TTC549 (cell line): Measurements from ENCODE around the gene TMEM128.
"Not testable (repeated sequence)": the region's sequence is repeated elsewhere in the genome, so short reads cannot be mapped to it uniquely, and the experiment has no call there.

Experiments
- FAIRE-seq: peaks from 2 replicates; lab custom pipeline; 2012; peaks lifted over from hg19 to GRCh38; lab: Jason Lieb, UNC

Gene TMEM128

DNA sequence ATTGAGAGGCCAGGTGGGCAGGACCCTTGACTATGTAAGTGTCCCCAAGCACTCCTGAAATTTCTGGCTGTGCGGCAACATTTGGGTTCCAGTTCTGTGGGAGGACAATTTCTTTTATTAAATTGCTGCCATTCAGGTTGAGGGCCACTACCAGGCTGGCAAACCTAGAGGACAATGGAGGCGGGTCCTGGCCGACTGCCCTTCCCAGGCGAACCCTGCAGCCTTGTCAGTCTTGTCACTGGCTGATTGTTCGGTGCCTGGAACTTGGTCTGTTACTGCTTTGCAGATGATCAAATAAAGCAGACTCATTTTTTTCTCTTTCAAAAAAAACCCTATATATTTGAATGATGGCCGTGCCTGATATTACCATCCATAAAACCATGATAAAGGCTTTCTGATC lies 6.6 kb upstream of the TMEM128 start:
- no peak for FAIRE-seq

DNA sequence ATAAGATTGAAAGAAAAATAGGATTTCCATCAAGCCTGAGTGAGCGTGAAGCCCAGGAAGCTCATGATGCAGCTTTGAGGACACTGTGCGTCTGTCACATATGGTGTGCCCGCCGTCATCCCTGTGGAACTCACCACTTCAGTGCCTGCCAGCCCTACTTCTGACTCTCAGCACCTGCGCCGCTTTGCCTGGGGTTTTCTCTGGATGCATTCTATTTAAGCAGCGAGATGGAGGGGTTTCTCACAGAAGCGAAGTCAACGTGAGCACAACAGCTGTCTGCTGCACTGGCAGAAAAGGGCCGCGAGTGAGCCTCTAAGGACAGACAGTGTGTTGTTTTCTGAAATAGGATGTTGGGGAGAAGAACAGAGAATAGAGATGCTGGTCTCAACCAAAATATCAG lies 6.2 kb upstream of the TMEM128 start:
- FAIRE-seq: no peak

DNA sequence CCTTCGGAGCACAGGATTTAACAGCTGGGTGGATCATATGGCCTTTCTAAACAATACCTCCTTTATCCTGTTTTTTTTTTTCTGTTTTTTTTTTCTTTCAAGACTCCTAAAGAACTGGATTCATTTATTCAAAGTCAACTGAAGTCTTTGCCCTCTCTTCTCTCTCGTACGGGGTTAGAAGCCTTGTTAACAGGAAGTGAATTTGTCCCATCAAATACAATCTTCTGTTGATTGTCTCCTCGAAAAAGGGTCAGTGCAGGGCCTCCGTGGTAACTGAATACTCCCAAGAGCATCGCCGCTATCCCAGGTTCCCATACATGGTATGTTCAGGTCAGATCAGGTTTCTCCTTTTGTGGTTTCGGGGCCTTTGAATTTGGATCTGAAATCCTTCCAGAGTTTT lies 1.8 kb upstream of the TMEM128 start:
- no peak for FAIRE-seq

- not testable (repeated sequence) for FAIRE-seq
Observed at GRCh38 chr4:4249342-4249741, 1.3 kb upstream of the TMEM128 start.

DNA sequence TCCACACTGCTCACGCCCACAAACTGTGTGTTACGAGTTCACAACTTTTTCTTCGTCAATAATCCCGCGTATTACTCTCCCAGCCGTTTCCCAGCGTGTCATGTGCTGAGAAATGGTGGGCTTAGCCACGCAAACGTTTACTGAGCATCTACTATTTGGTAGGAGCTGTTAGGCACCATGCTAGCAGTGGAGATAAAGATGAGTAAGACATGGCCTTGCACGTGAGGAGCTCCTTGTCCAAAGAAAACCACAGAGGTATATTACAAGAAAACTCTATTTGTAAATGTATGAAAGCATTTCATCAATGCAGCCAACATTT lies 821 bp upstream of the TMEM128 start:
- no peak for FAIRE-seq

- FAIRE-seq: no peak
Observed at GRCh38 chr4:4247696-4248028, 361 bp downstream of the TMEM128 start.

DNA sequence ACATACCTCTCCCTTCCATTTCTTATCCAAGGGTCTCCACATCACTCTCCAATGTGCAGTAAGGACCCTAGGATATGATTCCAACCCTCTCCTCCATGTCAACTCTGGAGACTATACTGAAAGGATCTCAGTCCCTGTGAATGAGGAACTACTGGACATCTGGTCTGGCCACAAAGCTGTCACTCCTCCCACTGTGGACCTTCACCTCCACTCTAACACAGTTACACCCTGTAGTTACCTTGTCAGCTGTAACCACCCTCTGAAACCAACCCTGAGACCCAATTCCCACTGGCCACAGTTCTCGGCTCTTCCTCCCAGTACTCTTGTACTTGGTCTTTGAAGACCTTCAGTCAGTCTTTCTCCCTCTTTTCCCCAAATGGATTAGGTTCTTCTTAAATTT lies 2.9 kb downstream of the TMEM128 start:
- no peak for FAIRE-seq

DNA sequence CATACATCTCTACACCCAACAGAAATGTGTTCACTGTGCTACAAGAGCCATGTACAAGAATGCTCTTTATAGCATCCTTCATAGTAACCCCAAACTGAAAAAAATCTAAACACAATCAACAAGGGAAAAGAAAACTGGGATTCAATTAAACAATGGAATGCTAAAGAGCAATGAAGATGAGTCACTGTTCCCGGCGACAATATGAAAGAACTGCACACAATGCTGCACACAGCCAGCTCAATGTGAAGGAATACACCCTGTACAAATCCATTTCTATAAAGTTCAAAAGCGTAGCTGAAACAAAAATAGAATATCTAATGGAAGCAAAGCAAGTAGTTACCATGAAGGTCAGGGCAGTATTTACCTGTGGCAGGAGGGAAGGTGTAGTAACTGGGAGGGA lies 8.5 kb downstream of the TMEM128 start:
- not testable (repeated sequence) for FAIRE-seq

DNA sequence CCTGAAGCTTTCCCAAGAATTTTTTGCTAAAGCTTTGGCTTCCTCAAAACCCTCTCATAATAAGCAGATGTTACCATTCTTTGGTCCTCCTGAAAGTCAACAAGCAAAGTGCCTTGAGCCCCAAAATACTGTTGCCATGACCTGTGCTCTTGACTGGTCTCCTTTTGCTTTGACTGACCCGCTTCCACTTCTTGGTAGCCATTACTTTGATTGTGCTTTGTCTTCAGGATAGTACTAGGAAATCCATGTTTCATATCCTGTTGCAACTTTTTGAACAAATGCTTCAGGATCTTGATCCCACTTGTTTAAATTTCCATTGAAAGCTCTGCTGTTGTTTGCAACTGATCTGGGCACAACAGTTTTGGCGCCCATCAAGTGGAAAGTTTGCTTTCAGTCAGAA lies 14.4 kb downstream of the TMEM128 start:
- no peak for FAIRE-seq

GRCh38 chr4:4228356-4228668 lies 19.7 kb downstream of the TMEM128 start:
- no peak for FAIRE-seq

DNA sequence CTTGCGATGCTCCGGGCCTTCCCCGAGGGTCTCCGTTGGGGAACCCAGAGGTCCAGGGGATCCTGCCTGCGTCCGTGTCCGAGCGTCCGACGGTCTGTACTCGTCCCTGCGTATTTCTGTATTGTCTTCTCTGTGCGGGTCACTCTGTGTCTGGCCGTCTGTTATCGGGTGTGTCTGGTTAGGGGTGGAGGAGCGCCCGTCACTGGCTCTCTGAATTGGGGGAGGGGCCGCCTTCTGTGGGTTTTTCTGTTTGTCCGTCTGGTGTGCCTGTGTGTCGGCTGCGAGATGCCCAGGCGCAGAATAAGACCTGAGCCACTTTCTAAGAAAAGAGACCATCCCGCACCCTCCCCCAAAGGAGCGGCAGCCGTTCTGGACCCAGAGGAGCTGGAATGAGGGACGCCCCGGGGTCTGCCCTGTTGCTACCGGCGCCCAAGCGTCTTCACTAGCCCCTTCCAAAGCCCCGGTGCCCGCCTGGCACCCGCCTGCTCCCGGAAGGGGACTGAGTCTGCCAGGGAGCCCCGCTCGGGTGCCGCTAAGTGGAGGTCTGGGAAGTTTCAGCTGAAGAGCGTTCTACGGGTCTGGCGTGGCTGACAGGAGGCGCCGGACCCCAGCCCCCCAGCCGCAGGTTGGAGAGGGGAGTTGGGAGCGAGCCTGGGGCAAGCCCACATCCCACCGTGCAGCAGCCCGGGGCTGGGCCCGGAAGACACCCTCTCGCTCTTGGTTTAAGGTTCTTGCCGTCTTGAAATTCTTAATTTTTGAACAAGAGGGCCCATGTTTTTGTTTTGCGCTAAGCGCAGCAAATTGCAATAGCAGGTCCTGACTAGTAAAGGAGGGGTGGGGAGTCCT lies 20.3 kb downstream of the TMEM128 start:
- FAIRE-seq: no peak

DNA sequence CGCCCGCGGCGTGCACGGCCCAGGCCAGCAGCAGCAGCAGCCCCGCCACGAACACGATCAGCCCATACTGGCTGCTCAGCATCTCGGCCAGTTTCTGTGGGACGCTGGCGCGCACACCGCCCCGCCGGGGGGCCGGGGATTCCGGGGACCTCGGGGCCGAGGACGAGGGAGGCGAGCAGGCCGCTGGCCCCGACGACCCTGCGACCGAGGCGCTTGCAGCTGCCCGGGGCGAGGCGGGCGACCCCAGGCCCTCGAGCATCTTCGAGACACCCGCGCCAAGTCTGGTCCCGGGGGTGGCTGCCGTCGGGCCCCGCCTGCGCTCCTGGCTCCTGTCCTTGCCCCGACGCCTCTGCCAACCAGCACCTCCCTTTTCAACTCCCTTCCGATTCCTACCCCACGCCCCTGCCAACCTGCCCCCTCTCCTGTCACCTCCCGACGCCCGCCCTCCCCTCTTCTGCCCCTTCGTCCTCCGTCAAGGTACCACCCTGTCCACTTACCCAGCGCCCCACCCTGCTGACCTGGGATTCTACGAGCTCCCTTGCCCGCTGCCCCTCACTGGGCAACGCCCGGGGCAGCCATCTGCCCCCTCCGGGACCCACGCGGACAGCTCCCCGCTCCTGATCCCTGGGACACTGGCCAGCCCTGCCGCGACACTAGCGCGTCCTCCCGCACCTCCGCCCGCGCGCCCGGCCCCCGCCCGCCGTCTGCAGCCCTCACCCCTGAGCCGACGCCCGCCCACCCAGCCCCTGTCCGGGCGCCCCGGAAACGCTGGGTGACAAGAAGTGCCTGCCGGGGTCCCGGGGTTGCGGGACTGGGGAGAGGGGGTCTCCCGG lies 21.2 kb downstream of the TMEM128 start, which contains the start of gene OTOP1:
Gene OTOP1, minus strand, starts transcription at position 324 of the 833 bp plus-strand sequence. Its CDS starts 65 bp downstream, at position 259.
- FAIRE-seq: no peak

- FAIRE-seq: no peak
Observed at GRCh38 chr4:4225915-4226605, 22.0 kb downstream of the TMEM128 start.

- FAIRE-seq: no peak
Observed at GRCh38 chr4:4217113-4217512, 30.9 kb downstream of the TMEM128 start.

- no peak for FAIRE-seq
Observed at GRCh38 chr4:4216648-4217047, 31.4 kb downstream of the TMEM128 start.

DNA sequence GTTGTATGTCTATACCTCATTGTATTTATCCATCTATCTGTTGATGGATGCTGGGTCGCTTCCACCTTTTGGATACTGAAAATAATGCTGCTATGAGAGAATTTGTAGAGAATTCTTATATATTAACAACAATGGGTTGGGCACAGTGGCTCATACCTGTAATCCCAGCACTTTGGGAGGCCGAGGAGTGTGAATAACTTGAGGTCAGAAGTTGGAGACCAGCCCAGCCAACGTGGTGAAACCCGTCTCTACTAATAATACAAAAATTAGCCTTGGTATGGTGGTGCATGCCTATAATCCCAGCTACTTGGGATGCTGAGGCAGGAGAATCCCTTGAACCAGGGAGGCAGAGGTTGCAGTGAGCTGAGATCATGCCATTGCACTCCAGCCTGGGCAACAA lies 34.3 kb downstream of the TMEM128 start:
- not testable (repeated sequence) for FAIRE-seq

- FAIRE-seq: no peak
Observed at GRCh38 chr4:4206204-4206603, 41.8 kb downstream of the TMEM128 start.

DNA sequence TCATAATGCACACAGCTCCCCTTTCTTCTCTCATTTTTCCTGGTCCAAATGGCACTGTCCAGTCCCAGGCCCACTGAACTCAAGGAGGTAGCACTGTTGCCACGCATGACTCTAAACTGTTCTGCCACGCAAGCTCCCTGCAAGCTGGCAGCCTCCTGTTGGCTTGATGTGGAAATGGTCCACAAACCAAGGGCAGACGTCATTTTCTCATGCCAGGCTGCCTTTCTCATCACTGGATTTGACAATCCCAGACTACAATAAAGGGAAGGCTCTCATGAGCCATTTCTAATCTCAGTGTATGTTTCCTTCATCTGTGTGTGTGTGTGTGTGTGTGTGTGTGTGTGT lies 43.6 kb downstream of the TMEM128 start:
- no peak for FAIRE-seq

DNA sequence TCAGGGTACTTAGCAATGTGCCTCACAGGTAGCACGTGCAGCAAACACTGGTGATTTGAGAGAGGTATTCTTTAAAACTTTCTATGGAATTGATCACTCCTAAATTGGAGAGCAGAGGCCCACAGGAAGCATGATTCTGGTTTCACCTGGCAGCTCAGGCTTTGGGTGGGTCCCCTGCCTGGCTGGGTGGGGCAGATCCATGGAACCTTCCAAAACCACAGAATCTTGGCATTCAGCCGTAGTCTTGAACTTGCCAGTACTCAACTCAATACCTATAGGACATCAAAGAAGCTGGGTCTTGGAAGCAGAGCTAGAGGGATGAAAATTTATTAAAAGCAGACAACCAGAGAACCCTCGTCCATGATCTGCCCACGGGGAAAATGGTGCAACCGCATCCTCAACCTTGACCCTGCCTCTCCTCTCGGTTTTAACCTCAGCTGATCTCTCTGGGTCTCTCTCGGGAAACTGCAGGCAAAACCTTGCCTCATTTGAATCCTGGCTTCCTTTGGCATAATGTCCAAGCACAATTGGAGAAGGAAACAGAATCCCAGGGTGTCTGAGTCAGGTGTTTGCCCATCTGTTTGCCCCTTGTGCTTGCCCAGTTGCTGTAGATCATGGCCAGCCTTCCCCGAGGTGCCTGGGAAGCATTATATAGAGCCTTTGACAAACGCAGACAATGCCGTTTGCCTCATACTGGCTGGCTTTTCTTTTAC lies 44.2 kb downstream of the TMEM128 start:
- FAIRE-seq: no peak

- no peak for FAIRE-seq
Observed at GRCh38 chr4:4202510-4202909, 45.5 kb downstream of the TMEM128 start.

DNA sequence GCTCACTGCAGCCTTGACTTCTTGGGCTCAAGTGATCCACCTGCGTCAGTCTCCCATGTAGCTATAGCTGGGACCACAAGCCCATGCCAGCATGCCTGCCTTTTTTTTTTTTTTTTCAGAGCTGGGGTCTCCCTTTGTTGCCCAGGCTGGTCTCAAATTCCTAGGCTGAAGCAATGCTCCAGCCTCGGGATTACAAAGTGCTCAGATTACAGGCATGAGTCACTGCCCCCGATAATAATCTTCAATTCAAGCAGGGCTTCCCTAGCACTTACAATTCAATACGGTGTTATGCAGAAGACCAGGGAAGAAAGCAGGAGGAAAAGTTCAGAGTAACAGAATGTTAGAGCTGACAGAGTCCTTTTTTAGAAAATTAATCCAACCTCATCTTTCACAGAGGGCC lies 47.4 kb downstream of the TMEM128 start:
- FAIRE-seq: no peak

- no peak for FAIRE-seq
Observed at GRCh38 chr4:4195354-4195753, 52.7 kb downstream of the TMEM128 start.

GRCh38 chr4:4188557-4188956 lies 59.5 kb downstream of the TMEM128 start:
- not testable (repeated sequence) for FAIRE-seq
